T-helper 2 cell (primary cell): Measurements from ENCODE around the gene PLXNB3.
"Not testable (repeated sequence)": the region's sequence is repeated elsewhere in the genome, so short reads cannot be mapped to it uniquely, and the experiment has no call there.

Experiments
- DNase-seq, 5 experiments: peaks; one replicate each; pipeline versions ENCODE4 v3.0.0 to v3.0.0-alpha.2; 2012 to 2022

PLXNB3 gene

DNA sequence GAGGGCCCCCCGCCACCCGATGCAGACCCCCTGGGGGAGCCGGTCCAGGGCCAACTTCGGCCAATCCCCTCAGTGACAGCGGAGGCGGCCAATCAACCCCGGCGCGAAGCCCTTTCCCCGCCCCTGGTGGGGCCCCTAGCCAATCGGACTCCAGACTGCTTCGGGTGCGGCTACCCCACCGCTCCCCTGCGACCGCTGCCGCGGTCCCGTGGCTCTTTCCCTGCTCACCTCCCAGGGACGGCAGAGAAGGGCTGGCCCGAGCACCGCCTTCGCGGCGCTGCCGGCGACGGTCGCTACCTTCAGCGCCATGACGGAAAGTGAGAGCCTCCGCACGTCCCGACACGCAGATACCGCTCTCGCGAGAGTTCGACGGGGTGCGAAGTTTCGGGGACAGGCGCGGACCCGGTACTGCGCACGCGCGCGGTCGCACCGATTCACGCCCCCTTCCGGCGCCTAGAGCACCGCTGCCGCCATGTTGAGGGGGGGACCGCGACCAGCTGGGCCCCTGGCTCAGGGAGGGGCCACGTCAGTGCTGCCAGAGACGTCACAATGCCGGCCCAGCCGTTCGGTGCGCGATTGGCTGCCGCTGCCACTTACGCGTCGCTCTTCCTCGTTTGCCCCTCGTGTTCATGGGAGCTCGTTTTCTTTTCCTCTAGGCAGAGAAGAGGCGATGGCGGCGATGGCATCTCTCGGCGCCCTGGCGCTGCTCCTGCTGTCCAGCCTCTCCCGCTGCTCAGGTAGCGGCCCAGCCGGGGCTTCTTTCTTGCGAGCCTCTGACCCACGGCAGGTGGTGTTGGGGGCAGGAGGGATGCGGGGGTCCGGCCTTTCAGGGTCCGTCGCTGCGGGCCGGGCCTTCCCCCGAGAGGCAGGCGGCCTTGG is 30.2 kb downstream of the PLXNB3 start, which contains the start of the genes IDH3G and SSR4:
IDH3G (minus strand) TSS at position 358 of the 879 bp plus-strand sequence; CDS start at position 309, 49 bp downstream.
SSR4 (plus strand) TSS at position 651 of the 879 bp plus-strand sequence; CDS start at position 671, 20 bp downstream.
- DNase-seq = peak; percentile 78 to 97 (median 90)

- DNase-seq = peak in 2 of 5 experiments; percentile 6 to 21
Observed at GRCh38 chrX:153794897-153795816, 31.1 kb downstream of the PLXNB3 start.

- DNase-seq = no peak
Observed at GRCh38 chrX:153797415-153798015, 33.5 kb downstream of the PLXNB3 start.

GRCh38 chrX:153799326-153799725 is 35.3 kb downstream of the PLXNB3 start:
- DNase-seq = no peak

DNA sequence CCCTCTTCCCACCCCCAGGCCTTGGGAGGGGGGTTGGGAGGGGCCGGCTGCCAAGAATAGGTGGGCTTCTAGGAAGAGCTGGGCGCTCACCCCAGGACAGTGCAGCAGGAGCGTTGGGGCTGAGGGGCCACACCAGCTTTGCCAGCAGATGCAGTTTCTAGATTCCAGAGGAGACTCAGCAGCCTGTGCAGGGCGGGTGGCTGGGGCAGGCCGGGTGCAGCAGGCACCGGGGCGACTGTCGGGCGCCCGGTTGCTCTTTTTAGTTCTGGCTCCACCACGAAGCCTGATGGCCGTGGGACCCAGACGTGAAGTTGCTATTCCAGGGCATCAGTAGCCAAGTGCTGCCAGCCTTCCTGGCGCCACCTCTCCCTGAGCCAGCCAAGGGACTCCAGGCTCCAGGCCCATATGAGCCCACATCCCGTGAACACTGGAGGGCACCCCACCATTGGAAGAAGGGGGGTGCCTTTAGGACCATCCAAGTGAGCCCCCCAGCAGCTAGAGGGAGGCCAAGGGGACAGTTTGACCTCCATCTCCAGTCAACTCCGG is 36.2 kb downstream of the PLXNB3 start:
- no peak for DNase-seq

DNA sequence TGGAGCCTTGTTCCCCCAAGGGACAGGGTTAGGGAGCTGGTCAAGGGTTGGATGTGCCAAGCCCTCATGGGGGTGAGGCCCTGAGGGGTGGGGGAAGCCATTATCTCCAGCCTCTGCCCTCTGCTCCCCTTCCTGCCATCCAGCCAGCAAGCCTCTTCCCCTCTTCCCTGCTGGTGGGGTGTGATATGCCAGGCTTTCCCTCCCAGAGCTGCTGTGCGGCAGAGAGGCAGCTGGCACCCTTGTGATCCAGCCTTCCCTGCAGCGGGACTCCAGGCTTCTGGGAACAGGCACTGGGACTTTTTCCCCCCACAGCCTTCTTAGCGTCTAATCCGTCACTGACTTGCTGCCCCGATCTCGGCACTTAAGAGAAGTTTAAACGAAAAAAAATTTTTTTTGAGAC is 36.7 kb downstream of the PLXNB3 start:
- no peak for DNase-seq

- DNase-seq = no peak
Observed at GRCh38 chrX:153801669-153802068, 37.6 kb downstream of the PLXNB3 start.

DNA sequence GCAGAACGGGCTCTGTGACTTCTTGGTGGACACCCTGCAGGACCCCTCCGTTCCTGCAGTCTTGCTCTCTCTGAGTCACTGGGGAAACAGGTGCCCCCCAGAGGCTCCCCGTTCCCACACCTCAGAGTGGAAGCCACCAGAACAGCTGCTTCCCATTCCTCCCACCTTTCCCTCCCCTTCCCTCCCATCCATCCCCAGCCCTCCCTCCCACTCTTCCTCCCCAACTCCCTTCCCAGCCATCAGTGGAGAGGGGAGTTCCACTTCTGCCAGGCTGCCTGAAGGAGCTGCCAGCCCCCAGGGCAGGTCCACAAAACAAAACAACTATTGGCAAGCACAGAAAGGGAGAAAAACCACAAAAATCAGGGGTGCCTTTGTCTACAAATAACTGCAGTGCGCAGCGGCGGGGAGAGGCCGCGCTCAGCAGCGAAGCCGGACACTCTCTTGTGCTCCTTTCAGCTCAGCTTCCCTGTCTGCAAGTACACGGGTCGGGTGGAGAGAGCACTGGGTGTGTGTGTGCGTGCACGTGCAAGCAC is 38.5 kb downstream of the PLXNB3 start:
- no peak for DNase-seq

GRCh38 chrX:153803211-153804099 is 39.4 kb downstream of the PLXNB3 start:
- DNase-seq = no peak

DNA sequence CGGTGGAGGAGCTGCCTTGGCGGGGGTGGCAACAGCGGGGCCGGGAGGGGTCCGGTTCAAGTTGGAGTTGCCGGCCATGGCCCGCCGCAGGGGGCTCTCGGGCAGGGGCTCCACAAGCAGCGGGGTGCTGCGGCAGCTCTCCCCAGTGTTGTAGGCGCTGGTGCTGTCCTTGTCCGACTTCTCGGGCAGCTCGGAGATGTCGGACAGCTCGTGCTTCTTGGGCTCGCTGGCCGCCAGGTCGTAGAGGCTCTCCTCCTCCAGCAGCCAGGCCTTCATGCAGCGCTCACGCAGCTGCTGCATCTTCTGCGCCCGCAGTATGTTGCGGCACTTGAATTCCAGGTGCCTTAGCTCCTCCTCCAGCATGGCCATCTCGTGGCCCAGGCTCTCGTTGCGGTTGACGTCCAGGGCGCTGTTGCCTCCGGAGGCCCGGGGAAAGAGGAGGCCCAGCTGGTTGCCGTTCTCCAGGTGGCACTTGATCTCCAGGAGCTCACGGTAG is 40.1 kb downstream of the PLXNB3 start:
- DNase-seq = no peak

- DNase-seq = no peak
Observed at GRCh38 chrX:153804621-153805020, 40.6 kb downstream of the PLXNB3 start.

DNA sequence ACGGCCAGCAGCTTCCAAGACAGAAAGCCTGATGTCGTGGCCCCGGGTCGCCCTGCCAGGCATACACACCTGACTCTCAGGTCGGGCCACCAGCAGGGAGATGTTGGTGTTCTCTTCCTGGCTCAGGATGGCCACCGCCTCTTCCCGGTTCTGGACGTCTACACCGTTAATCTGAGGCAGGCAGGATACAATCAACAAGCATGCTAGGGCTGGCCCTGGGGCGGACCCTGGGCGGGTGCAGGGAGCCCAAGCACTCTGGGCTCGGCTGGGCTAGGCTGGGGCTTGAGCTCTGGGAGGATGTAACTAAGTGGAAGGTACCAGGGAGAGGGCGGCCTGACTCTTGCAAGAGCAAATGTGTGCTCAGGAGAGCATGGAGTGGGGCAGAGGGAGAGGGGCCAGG is 41.4 kb downstream of the PLXNB3 start:
- no peak for DNase-seq

- DNase-seq = no peak
Observed at GRCh38 chrX:153806999-153807575, 43.0 kb downstream of the PLXNB3 start.

- DNase-seq = no peak
Observed at GRCh38 chrX:153807976-153808375, 43.9 kb downstream of the PLXNB3 start.

DNA sequence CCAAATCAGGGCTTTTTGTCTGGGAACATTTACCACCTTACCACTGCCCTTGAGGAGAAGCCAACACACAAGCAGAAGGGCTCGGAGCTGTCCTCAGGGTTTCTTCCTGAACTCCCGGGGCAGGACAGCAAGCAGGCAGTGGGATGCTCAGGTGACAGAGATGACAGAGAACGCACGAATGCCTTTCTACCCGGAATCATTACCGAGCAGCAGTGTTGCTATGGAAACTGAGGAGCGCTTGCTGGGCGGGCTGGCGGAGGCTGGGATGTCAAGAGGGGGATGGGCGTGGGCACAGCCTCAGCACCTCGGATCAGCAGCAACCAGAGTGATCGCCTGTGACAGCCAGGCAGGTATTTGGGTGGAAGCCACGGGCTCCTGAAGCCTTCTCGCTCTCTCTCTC is 48.2 kb downstream of the PLXNB3 start:
- DNase-seq = no peak

DNA sequence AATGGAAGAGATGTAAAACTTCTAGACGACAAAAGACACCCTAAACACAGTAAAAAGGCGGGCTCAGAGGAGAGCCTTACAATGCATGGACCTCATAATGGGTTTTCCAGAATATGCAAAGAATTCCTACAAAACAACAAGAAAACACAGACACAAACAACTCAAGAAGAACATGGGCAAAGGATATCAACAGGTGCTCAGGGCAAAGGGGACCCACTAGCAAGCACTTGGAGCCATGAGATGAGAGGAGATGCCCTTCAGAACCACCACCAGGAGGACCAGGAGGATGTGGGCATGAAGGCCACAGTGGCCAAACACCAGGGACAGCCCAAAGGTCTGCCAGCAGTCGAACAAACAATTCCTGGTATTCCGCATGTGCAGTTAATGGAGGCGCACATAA is 49.1 kb downstream of the PLXNB3 start:
- DNase-seq = no peak

DNA sequence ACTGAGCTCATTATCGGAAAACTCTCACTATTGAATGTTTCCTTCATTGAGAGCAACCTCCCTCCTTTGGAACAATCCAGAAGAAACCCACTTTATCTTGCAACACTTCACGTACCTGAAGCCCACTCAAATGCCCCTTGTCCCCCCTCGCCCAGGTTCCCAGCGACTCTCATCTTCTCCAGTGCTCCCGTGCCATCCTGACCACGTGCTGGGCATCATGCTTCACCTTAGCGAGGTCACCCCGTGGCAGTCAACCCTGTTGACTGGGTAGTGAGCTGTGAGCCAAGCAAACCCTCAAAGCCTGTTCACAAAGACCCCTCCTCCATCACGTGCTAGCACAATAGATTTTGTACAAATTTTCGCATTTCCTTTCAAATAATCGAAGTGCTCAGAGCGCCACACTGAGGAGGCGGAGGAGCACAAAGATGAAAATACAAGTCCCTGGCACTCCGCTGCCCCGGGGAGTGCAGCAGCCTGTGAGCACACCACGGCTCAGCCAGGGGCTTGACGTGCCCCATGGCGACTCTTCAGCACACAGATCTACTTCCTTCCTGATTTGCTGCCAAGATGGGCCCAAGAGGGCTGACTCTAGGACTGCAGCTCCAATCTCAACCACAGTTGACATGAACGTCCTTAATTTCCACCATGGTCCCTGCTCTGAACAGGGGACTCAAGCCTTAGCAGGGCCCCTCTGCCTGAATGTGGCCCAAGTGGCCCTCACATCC is 50.7 kb downstream of the PLXNB3 start:
- no peak for DNase-seq

DNA sequence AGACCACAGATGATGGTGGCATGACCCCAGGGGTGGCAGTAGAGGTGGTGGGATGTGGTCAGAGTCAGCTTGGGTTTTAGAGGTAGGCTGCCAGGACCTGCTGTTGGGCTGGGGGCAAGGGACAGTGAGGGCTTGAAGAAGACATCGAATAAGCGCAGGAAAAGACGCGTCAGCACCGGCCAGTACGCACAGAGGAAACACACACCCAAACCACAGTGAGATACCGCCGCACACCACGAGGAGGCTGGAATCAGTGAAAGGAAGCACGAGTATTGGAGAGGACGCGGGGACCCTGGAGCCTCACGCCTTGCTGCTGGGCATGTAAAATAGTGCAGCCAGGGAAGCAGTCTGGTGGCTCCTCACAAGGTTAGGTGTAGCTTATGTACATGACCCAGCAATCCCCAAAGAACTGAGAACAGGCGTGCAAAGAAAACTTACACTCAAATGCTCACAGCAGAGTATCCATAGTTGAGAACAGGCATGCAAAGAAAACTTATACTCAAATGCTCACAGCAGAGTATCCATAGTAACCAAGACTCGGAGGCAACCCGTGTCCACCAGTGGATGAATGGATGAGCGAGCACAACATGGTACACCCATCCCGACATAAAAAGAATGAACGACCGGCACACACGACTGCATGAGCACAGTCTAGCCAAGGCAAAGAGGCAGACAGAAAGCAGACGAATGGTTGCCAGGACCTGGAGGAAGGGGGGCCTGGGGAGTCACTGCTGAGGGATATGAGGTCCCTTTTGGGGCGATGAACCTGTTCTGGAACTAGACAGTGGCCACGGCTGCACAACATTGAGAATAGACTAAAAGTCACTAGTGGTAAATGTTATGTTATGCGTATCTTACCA is 53.0 kb downstream of the PLXNB3 start:
- peak in 3 of 5 experiments; percentile 12 to 48 (median 47) for DNase-seq

DNA sequence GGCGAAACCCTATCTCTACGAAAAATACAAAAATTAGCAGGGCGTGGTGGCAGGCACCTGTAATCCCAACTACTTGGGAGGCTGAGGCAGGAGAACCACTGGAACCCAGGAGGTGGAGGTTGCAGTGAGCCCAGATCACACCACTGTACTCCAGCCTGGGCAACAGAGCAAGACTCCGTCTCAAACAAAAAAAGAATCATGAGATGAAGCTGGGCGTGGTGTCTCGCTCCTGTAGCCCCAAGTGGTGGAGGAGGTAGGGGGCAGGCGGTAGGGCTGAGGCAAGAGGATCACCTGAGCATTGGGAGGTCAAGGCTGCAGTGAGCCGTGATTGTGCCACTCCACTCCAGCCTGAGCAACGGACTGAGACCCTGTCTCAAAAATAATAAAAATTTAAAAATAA is 54.0 kb downstream of the PLXNB3 start:
- not testable (repeated sequence) for DNase-seq
